Kasumi-1 (cell line): Measurements from ENCODE around the gene APP.
"Not testable (repeated sequence)": the region's sequence is repeated elsewhere in the genome, so short reads cannot be mapped to it uniquely, and the experiment has no call there.

Experiments used
- DNase-seq, 2 experiments: peaks; one replicate each; lab custom pipeline; 2025; lab: John Stamatoyannopoulos, UW

APP gene

DNA sequence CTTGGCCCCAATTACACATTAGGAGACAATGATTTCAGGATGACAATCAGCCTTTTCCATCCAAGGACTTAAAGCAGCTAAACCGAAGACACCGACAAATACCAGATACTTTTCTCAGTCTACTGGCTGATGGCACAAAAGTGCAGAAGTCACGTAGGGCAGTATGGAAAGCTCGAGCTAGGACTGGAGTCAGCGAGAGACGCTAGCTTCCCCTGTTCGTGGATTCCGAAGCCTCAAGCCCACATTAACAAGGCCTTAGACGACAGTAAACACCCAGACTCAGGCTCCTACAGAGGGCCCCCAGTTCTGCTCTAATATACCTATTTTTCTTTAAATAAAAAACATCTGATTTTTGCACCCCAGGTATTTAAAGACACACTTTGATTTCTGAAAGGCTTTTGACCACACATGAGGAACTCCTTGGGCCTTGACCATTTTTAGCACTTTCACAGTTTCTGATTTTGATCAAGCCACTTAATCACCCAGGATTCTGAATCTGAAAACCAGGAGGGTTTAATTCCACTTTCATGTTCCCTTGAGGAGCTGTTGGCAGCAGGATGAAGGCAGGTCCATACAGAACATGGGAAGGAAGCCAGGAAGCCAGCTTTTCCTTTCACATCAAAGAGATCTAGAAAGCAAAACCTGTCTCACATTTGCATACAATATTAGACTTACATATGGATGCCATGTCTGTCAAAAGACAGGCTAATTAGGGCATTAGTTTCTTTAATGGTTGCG lies 231.7 kb downstream of the APP start:
- no peak for DNase-seq

DNA sequence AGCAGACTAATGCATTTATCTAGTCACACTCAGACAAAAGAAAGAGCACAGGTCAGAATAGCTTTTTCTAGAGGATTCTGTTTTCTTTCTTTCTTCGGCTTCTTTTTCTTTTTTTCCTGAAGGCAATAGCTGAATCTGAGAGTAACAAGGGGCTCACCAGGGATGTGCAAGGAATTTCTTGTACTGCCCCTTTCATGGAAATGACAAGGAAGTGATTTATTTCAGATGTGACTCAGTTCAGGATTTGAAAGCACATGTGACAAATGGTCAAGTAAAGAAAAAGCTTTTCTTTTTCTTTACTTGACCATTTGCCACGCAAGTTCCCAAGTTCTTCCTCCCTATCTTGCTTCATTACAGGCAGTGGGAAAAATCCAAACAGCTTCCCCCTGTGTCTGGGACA lies 233.8 kb downstream of the APP start:
- no peak for DNase-seq

DNA sequence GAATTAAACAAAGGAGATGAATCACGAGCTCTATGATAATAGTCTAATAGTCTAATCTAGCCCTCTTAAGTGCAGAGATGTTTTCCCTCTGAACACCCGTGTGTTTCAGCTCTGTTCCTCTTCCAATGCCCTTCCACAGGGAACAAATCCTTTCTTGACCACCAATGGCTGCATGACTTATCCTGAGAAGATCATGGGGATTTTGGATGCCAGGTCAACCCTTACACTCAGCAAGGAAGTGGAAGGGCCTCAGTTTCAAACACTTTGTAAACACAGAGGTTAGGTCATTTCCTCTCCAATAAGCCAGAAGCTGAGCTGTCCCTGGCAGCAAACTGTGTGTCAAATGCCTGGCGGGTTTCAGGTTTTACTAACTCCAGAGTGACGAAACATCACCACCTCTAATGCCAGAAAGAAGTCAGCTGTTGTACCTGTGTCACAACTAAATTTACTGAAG lies 235.8 kb downstream of the APP start:
- peak; percentile 27 to 47 for DNase-seq

DNA sequence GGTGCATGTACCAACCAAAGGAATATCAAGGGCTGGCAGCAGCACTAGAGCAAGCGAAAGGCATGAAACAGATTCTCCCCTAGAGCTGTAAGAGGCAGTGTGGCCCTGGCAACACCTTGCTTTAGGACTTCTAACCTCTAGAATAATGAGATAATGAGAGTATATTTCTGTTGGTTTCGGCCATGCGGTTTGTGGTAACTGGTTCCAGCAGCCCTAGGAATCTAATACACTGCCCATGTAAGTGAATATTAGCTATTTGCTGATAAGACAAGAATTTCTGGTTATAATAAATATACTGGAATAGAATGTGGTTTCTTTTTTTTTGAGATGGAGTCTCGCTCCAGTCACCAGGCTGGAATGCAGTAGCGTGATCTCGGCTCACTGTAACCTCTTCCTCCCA lies 236.4 kb downstream of the APP start:
- no peak for DNase-seq

DNA sequence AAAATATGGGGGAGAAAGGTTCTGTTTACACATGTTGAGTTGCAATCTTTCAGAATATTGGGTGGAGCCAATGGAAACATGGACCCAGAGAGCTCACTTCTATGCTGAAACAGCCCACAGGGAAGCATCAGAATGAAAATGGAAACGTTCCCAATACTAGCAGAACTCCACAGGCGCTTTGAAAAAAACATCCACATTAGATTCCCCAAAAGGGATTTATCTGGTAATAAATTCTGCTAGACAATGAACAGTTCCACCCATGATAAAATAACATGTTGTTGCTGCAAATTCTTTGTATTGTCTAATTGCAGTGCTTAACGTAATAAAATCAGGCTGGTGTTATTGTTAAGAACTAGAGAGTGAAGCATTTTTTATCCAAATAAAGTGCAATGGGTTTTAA lies 238.8 kb downstream of the APP start:
- no peak for DNase-seq

DNA sequence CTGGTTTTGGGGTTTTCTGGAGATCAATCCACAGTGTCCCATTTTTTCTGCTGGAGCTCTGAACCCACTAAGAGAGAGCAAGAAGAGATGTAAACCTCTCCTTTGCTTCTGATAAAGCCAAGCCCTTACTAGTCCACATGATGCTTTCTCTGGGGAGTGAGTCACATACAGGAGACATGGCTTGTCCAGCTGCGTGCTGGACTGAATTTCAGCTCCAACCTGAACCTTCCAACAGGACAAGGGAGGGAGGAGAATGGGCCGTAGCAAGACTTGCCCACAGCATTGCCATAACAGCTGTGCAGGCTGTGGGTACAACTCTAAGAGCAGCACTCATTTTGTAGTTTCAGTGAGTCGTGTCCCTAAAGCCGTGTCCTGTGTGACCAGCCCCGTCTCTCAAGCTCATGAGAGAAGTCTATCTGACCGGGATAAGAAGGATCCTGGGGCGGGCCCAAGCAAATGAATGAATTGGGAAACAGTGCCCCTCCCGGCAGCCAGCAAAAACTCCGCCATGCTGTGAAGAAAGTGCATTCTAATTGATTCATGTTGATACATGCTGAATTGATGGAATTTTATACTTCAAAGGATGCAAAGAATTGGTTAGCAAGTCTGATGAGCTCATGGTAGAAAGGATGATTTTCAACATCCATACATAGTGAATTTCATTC lies 240.6 kb downstream of the APP start:
- no peak for DNase-seq

DNA sequence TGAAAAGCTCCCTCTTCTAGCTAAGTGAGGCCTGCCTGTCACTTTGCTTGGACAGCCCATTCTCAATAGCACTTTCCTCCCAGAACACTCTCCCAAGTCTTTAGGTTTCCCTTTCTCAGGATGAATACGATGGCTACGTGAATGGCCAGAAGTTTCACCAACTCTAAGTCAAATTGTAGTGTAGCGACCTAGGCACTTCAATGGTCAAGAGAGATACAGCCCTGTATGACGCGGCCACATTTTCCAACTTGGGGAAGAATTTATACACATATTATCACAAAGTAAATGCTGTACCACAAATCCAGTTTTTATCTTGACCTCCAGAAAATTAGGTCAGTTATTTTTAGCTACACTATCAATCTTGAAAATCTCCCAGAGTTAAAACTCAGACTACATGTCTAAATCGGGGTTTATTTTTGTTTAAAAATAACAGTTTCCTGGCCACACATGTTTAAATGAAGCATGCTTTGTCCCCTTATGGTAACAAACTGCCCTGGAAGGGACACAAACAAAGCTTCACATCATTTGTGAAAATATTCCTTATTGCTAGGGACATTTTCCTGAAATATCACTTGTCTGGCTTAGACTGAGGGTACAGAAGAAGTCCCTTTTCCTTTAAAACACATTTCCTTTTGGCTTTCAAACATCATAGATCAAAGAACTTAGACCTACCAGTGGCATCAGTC lies 243.2 kb downstream of the APP start:
- no peak for DNase-seq

DNA sequence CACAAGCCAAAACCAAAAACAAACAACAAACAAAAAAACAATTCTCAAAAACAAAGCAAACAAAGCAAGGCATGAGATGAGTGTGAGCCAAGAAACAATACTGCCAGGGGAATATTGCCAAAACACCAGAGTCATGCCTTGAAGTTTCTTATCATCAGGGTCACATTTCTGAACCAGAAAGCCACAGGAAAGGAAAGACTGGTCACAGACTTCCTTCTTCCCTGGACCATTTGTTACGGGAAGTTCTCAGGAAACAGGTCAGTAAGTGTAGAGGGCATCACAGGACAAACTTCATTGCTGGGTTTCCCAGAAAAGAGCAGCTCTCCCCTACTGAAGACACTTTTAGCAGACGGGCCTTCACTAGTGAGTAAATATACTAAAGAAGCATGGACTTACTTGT lies 244.6 kb downstream of the APP start:
- peak; percentile 57 to 77 for DNase-seq

DNA sequence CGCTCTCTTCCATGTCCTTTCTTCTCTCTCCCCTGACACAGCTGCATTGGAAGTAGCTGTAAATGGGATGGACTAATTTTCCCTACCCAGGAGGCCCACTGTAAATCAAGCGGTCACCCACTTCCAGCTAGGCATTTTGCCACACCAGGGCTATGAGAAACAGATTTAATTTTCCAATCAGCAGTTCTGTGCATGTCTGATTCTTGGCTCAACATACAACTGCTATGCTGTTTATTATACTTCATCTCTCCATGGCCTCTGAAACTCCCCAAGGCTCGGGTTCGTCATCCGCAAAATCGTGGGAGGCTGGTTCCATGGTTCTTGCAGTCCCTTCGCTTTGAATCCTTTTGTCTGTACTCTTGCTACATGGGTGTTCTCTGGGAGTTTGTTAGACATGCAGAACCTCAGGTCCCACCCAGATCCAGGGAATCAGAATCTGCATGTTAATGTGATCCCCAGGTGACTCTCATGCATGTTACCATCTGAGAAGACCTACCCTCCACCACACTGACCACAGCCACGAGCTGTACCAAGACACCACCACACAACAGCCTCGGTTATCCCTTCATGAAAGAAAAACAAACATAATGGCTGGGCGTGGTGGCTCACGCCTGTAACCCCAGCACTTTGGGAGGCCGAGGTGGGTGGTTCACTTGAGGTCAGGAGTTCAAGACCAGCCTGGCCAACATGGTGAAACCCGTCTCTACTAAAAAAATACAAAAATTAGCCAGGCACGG lies 245.3 kb downstream of the APP start:
- DNase-seq, result no peak

DNA sequence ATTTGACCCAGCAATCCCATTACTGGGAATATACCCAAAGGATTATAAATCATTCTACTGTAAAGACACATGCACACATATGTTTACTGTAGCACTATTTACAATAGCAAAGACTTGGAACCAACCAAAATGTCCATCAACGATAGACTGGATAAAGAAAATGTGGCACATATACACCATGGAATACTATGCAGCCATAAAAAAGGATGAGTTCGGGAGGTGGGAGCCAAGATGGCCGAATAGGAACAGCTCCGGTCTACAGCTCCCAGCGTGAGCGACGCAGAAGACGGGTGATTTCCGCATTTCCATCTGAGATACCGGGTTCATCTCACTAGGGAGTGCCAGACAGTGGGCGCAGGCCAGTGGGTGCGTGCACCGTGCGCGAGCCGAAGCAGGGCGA lies 252.4 kb downstream of the APP start:
- DNase-seq, result not testable (repeated sequence)

DNA sequence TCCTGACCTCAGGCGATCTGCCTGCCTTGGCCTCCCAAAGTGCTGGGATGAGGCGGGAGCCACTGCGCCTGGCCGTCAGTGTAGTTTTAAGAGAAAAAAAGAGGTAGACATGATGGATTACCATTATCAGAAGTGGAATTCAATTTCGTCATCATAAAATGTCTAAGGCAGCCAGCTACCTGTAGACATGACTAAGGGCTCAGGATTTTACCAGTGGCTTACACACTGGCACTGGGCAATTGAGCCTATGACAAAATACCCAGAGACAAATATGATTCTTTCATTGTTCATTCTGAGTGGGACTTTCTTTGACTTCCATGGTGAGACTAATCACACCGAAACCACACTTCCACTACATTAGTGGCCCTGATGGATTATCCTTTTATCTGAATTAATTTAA lies 254.3 kb downstream of the APP start:
- no peak for DNase-seq

DNA sequence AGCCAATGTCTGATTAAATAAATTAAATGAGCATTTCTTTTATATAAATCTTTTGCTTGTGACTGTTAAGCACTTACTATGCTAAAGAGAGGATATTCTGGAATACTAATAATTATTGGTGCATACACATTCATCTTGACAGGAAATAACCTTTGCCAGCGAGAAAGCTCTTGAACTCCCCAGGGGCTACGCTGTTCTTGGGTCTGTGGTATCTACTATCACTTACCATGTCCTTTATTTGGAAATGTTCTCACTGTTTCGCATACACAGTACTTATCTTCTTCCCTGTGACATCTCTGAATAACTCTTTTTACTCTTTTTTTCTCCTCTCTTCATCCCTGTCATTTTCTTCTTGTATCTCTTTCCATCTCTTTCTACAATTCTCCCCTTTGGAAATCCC lies 257.1 kb downstream of the APP start:
- DNase-seq, result no peak

DNA sequence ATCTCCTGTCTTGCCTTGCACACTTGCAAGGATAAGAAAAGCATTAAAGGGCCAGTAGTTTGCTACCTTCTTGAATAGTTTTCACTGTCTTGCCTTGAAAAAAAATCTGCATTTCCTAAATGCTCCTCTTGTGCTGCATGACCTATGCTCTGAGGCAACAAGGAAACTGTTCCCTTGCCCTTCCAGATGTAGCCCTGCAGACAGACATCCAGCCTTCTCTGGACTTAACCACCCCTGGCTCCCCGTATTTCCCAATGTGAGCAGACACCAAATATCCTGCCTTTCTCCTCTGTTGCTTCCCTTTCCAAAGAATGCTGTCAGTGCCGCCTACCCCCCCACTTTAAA lies 258.2 kb downstream of the APP start:
- DNase-seq, result no peak

DNA sequence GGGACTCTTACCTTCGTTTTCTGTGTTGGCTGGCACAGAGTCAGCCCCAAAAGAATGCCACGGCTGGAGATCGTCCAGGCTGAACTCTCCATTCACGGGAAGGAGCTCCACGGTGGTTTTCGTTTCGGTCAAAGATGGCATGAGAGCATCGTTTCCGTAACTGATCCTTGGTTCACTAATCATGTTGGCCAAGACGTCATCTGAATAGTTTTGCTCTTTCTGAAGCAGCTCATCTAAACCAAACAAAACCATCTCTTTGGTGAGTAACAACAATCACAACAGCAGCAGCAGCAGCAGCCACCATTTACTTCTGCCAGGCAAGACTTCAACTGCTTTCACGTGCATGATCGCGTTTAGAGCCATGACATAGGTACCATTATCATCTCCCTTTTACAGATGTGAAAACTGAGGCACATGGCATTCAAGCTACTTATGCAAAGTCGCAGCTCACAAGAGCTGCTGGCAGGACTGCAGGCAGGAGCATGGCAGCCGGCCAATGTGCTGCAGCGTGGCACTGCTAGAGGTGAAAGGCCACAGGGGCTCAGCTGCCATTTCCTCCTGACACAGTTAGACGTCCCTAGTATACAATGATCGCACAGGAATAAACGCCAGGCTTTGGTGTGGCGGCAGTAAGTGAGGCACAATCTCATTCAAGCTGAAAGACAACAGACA lies 258.7 kb downstream of the APP start:
- DNase-seq, result no peak

DNA sequence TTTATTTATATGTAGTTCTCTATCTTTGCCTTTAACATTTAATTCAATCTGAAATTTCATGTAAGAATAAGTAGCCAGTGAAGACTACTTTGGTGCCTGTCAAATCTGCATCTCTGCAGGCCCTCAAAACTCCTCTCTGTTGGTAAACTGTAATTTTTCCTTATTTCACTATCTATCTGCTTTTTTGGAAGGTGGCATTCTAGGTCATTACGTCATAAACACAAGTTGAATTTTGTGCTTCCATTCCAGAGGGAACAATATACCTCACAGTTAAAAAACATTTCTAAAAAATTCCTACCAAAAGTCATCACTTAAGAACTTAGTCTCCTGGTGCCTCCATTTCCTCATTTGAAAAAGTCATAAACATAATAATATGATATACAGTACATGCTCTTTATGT lies 259.8 kb downstream of the APP start:
- no peak for DNase-seq

DNA sequence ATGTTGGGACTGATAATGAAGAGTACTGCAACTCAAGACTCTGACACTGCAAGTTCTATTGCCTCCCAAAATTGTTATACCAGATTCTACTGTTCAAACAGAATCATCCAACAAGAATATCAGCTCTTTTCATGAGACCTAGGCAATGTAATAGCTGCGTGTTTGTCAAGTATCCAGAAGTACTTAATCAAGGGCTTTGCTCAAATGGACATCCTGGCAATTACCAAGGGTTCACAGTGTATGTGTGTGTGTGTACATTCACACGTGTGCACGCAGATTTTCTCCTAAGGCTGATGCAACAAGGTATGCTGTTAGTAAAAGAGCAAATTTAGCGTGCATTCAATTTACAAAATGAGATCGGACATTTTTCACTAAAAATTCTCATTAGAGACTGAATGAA lies 261.2 kb downstream of the APP start:
- DNase-seq, result no peak

DNA sequence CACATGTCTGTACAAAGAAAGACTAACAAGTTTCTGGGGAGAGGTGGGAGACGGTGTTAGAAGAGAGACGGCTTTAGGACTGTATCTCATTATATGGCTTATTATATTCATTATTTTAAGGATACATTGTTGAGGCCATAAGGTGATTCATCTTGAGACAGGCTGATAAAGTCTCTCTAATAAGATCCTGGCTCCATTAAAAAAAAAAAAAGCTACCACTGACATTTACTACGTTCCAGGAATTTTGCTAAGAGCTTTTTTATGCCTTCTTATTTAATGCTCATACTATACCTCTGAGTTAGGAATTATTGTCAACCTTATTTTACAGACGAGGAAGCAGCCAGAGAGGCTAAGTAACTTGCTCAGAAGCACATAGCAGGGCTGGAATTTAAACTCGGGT lies 262.1 kb downstream of the APP start:
- DNase-seq, result no peak

DNA sequence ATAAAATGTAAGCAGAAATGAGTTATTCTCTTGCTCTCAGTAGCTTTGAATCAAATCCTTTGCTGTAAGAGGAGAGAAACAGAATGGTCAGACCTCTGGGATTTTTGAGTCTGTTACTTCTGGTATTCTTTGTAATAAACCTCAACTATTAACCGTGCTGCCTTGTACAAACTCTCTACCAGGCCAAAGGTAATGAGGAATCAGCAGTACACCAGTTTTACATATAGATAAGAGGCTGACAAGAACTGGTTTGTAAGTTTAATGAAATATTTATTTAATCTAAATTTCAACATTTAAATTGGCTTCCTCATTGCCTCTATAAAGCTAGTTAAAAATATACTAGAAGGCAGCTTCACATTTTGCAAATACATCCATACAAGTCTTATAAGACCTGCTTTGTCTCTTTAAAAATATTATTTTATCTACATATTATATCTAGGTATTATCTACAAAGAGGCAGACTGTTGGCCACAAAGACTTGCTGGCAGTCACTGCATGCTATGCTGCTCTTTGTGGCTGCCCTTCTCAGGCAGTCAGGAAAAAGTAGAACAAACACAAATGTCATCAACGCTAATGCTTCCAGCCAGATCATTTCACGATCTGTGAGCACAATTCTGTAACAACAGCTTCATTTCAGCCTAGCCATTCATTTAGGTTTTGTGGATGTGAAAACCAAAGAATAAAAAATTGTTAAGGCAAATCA lies 262.8 kb downstream of the APP start:
- no peak for DNase-seq

DNA sequence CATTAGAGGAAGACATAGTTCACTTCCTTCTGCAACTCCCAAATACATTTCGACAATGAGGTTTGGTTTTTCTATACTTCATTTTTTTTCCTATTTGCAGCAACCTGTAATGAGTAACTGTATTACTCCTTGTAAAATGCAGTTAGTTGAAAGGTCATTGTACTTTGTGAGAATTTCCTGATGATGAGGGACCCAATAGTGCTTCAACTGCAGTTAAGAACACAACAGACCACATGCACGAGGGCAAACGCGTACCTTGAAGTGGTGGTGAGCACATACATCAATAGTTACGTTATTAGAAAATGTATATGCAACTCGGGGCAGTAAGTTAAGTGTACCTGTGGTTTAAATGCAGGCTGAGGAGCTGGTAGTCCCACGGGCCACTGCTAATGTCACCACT lies 264.0 kb downstream of the APP start:
- DNase-seq, result no peak

DNA sequence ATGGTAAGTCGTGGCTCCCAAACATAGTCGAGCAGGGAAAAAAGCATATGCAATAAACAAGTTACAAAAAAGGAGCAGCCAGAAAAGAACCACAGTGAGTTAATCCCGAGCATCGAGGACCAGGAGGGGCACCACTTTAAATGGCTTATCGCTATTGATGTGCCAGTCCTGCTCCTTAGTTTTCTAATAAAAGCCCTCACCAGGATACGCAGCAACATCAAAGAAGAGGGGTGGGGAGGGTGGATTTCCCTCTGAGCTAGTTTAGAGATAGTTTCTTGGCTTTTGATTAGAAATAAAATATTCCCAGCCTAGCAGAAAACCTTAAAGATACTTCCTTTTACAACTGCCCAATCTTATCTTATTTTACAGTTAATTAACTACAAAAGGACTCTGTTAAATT lies 265.4 kb downstream of the APP start:
- no peak for DNase-seq

DNA sequence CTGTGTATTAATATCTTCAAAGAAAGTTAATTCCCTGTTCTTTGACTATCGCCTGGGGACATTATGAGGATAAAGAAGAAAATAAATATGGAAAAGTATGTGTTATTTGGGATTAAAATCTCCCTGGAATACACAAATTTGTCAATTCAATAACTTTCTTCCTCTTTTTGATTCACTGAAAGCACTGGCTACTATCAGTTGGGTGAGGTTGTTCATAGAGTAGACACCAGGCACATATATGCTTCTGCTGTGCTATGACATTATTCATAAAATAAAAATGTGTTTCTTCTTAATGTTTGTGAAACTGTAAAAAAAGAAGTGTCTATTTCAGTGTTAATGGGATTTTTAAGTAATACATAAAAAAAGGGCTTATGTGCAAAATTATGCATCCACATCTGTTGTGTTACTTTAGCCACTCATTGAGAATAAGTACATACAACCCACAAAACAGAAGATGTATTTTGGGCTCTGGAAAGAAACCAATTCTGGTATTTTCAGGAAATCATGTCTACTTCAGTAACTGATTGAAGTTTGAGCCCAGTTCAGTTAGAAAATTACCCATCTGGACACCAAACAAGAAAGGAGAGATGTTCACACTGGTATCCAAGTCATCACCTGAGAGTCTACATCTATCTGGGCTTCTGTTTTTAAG lies 266.4 kb downstream of the APP start:
- DNase-seq, result no peak
